GM12865 (cell line): ENCODE results near the gene FBLIM1.

Experiments used
- DNase-seq: peaks from one replicate; pipeline ENCODE4 v3.0.0; 2010; ENCODE audit warnings: low read depth
- H3K4me3 ChIP-seq: 2 replicates; pipeline ENCODE4 v1.5.1; 2011; ENCODE audit warnings: mild to moderate bottlenecking, low read depth, low read length, control low read depth
- TF ChIP-seq, protein P1 (sequence below): IDR thresholded peaks from 2 replicates; pipeline ENCODE4 v1.5.1; 2011; ENCODE audit warnings: low read length, control low read depth, low read depth, inconsistent platforms; ENCODE audit not compliant: insufficient read depth; ENCODE audit errors: missing control alignments

FBLIM1 gene

DNA sequence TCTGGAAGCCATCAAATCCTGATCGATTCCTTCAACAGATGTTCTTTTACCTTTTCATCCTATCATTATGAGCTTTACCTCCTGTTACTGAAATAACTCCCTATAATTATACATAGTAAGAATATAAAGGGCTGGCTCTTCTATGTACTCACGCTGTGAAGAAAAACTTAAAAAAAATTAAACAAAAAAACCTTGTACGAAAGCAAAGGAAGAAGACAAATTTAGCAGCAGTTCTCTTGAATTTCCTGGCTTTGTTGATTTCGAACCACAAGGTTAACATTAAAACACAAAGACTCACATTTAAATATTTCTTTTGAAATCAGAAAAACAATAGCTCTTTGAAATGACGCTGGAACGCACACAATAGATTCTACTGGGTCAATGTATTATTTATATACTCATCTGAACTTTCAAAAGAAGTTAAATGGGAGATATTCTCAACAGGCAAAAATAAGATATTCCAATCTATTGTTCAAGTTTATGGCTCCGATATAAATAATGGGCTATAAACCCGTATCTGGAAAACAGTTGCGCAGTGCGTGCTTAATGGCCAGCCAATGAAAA, 75.3 kb downstream of the FBLIM1 start:
- H3K4me3 ChIP-seq = peak overlapping the region; percentile 80
- no peak for DNase-seq
- TF ChIP-seq, protein P1, sequence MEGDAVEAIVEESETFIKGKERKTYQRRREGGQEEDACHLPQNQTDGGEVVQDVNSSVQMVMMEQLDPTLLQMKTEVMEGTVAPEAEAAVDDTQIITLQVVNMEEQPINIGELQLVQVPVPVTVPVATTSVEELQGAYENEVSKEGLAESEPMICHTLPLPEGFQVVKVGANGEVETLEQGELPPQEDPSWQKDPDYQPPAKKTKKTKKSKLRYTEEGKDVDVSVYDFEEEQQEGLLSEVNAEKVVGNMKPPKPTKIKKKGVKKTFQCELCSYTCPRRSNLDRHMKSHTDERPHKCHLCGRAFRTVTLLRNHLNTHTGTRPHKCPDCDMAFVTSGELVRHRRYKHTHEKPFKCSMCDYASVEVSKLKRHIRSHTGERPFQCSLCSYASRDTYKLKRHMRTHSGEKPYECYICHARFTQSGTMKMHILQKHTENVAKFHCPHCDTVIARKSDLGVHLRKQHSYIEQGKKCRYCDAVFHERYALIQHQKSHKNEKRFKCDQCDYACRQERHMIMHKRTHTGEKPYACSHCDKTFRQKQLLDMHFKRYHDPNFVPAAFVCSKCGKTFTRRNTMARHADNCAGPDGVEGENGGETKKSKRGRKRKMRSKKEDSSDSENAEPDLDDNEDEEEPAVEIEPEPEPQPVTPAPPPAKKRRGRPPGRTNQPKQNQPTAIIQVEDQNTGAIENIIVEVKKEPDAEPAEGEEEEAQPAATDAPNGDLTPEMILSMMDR = no peak

DNA sequence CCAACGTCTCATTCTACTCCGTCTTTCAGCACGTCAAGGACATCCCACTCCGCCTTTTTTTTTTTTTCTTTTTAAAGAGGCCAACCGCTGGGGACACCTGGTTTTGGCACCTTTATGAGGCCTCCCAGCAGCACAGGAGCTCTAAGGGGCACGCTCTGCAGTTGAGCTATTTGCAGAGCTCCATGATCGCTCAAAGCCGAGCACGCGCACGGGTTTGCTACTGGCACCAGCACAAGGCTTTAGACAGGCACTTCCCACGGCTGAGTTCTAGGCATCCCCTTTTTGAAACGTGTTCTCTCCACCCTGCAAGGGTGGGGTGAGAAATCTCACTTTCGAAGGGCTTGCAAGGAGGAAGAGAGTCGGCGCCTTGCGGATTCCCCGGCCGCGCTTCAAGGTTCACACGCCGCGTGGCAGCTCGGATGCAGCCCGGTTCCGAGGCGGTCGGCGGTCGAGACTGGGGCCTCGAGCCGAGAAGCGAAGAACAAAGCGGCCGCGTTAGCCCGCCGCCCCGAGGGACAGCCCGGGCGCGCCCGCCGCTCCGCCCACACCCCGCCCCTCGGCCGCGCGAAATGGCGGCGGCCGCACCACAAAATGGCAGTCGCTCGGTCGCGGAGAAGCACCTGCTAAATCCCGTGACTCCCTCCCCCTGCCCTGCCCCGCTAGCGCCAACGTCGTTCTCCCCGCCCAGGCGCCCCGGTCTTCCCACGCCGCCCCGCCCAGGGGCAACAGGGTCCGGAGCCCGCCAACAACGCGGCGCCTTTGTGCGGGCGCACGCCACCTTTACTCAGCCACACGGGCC, 76.0 kb downstream of the FBLIM1 start:
- DNase-seq = peak; percentile 96
- TF ChIP-seq, protein P1 = no peak

DNA sequence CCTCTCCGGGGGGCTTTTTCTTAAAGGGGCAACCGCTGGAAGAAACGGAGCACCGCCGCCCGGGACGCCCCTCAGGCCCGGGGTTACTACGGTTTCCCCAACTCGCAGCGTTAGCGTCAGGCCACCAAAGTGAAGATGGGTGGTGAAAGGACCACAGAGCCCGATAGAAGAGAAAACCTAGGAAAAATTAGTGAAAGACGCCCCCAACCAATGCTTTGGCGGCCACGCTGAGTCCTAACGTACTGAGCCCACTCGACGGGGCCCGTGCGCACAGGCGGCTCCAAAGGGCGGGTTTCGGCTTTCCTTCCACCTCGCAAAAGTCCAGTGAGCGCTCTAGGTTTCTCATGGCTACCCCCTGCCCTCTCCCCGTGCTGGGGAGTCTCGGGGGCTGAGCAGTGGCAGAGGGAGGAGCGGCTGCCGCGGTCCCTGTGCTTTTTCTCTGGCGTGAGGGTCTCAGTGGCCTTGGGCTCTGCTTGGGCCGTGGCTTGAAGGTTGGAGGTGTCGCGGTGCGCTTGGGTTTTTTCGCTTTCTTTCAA, 76.7 kb downstream of the FBLIM1 start:
- DNase-seq = no peak
- TF ChIP-seq, protein P1 = no peak
- peak overlapping the region; percentile 80 for H3K4me3 ChIP-seq

More for the DNA sequence above, 76.0 kb downstream of the FBLIM1 start:
- H3K4me3 ChIP-seq = peak overlapping the region; percentile 80

DNA sequence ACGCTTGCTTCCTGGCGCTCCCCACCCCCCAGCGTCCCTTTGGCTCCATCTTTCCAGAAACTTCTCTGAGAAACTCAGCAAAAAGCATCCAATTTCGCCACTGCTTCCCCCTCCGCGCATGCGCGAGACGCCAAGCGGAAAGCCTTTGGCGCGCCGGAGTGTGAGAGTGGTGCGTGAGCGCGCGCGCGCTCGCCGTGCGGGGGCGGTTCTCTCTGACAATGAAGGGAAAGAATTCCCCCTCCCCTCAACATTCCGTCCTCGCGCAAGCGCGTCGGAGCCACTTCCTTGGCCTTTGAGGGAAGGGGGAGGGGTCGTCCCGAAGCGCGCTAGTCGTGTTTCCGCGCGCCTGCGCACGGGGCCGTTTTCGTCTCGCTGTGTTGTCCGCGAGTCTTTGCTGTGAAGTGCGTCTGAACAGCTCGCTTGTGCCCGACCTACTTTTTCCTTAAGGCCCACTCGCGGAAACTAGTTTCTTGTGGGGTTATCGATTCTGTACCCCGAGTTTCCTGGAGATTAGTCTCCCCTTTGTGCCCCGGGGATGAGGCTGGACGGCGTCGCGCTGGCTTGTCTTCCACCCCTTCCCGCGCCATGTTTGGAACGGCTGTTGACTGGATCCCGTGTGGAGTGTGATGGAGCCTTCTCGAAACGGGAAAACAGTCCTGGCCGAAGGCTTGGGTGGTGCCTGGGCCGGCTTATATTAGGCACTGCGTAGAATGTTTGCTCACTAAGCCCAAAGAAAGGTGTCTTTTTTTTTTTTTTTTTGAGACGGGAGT, 77.3 kb downstream of the FBLIM1 start:
- H3K4me3 ChIP-seq = peak overlapping the region; percentile 80
- TF ChIP-seq, protein P1 = no peak
- peak; percentile 100 for DNase-seq
